ENCODE measurements around the gene FAM120B. TPM values are rescaled to one million over a fixed set of nuclear protein-coding genes. Genes with fewer than 3 reads are reported as not detected.
A peak's percentile ranks its signal among the peaks of the same experiment; 100 is the strongest.

Gene FAM120B
- total and polyA plus RNA-seq, 8 donors: 5.6 to 18.7 (median 11.7) TPM

- Histone ChIP-seq H3K36me3 (peaks cover 0 to 7% (median 0%) of the 10 kb centered on the region in 3 donors), H3K4me3 (no peak overlapping the region), H3K27me3 (no peaks in the 10 kb centered on the region), H3K9me3 (no peaks in the 10 kb centered on the region), H3K27ac (no peak overlapping the region), H3K4me1 (no peaks in the 10 kb centered on the region)
- no peak for DNase-seq
- 95 to 98% methylated on average over 5 of the region's 5 CpGs for WGBS, 2 donors
- TF ChIP-seq CTCF (IDR thresholded peaks at IDR 0.05): no peak
- intact Hi-C loops (cut with DNase I): no loop called here
- no peak for FAIRE-seq
- no peak for ATAC-seq
Measured at GRCh38 chr6:170363255-170363654, 56.7 kb downstream of the FAM120B start.

GRCh38 chr6:170365121-170365520 is 58.6 kb downstream of the FAM120B start:
- H3K27me3 ChIP-seq: no peaks in the 10 kb centered on the region
- H3K27ac ChIP-seq: no peak overlapping the region
- WGBS, 2 donors: 94 to 96% methylated on average over 4 of the region's 4 CpGs
- FAIRE-seq: no peak
- H3K4me1 ChIP-seq: no peaks in the 10 kb centered on the region
- intact Hi-C loops (cut with DNase I): no loop called here
- ATAC-seq: no peak
- DNase-seq: no peak
- H3K36me3 ChIP-seq: peaks cover 0 to 7% (median 0%) of the 10 kb centered on the region in 3 donors
- no peak overlapping the region for H3K4me3 ChIP-seq
- H3K9me3 ChIP-seq: no peaks in the 10 kb centered on the region
- no peak for TF ChIP-seq CTCF (IDR thresholded peaks at IDR 0.05)

- Histone ChIP-seq H3K9me3 (no peaks in the 10 kb centered on the region), H3K4me1 (no peaks in the 10 kb centered on the region), H3K27me3 (no peaks in the 10 kb centered on the region), H3K36me3 (peaks cover 0 to 7% (median 0%) of the 10 kb centered on the region in 3 donors), H3K4me3 (no peak overlapping the region), H3K27ac (no peak overlapping the region)
- no peak for ATAC-seq
- DNase-seq: no peak
- TF ChIP-seq CTCF (IDR thresholded peaks at IDR 0.05): no peak
- intact Hi-C loops (cut with DNase I): no loop called here
- no peak for FAIRE-seq
- 89 to 93% methylated on average over 6 to 7 of the region's 7 CpGs for WGBS, 2 donors
Measured at GRCh38 chr6:170365593-170365992, 59.0 kb downstream of the FAM120B start.

GRCh38 chr6:170366248-170366960 is 59.8 kb downstream of the FAM120B start:
- DNase-seq (no peak), ATAC-seq (peak in 1 of 4 donors; percentile 23), FAIRE-seq (no peak)
- H3K9me3 ChIP-seq: no peaks in the 10 kb centered on the region
- no peaks in the 10 kb centered on the region for H3K4me1 ChIP-seq
- WGBS, 2 donors: 89 to 90% methylated on average over 11 of the region's 11 CpGs
- H3K36me3 ChIP-seq: peaks cover 0 to 7% (median 0%) of the 10 kb centered on the region in 3 donors
- intact Hi-C loops (cut with DNase I): no loop called here
- H3K4me3 ChIP-seq: no peak overlapping the region
- TF ChIP-seq CTCF (IDR thresholded peaks at IDR 0.05): no peak
- no peak overlapping the region for H3K27ac ChIP-seq
- no peaks in the 10 kb centered on the region for H3K27me3 ChIP-seq

- H3K4me1 ChIP-seq: no peaks in the 10 kb centered on the region
- H3K9me3 ChIP-seq: no peaks in the 10 kb centered on the region
- FAIRE-seq (no peak), ATAC-seq (no peak), DNase-seq (no peak)
- TF ChIP-seq CTCF (IDR thresholded peaks at IDR 0.05): no peak
- WGBS, 2 donors: 90 to 91% methylated on average over 10 of the region's 10 CpGs
- intact Hi-C loops (cut with DNase I): no loop called here
- no peak overlapping the region for H3K4me3 ChIP-seq
- H3K27ac ChIP-seq: no peak overlapping the region
- H3K36me3 ChIP-seq: peaks cover 0 to 7% (median 0%) of the 10 kb centered on the region in 3 donors
- H3K27me3 ChIP-seq: no peaks in the 10 kb centered on the region
Measured at GRCh38 chr6:170367241-170367640, 60.7 kb downstream of the FAM120B start.
